Mammary epithelial cell (primary cell): ENCODE measurements around the gene AQP7.

Experiments used
- CTCF ChIP-seq, 2 donors: IDR thresholded peaks in 1 of 2; conservative IDR thresholded peaks in 1 of 2; 2 replicates each; pipeline ENCODE4 v1.5.1; 2011 to 2012; ENCODE audit warnings: inconsistent platforms in 2 of 2, low read length in 2 of 2, mild to moderate bottlenecking in 2 of 2, control low read depth in 1 of 2, low read depth in 1 of 2; ENCODE audit not compliant: insufficient read depth in 1 of 2; ENCODE audit errors: extremely low read depth in 1 of 2
- EZH2 ChIP-seq: IDR thresholded peaks from 2 replicates; pipeline ENCODE4 v1.6.1; 2012; ENCODE audit warnings: low read length, inconsistent platforms, borderline replicate concordance

GRCh38 chr9:33430942-33431341 lies 28.6 kb upstream of the AQP7 start:
- no peak for TF ChIP-seq CTCF (conservative IDR thresholded peaks at IDR 0.05 in 1 of 2, IDR thresholded peaks at IDR 0.05 in 1 of 2; ENCODE audit: extremely low read depth in 1 of 2, insufficient read depth in 1 of 2, low read depth in 1 of 2, low read length in 2 of 2)
- no peak for TF ChIP-seq EZH2
